Measurements from ENCODE around the gene MXRA7.

Gene MXRA7

GRCh38 chr17:76691379-76692191 lies 19.2 kb downstream of the MXRA7 start:
- no peak for DNase-seq

- no peak for DNase-seq
These were observed 20.0 kb downstream of the MXRA7 start for GRCh38 chr17:76690596-76691280.

DNA sequence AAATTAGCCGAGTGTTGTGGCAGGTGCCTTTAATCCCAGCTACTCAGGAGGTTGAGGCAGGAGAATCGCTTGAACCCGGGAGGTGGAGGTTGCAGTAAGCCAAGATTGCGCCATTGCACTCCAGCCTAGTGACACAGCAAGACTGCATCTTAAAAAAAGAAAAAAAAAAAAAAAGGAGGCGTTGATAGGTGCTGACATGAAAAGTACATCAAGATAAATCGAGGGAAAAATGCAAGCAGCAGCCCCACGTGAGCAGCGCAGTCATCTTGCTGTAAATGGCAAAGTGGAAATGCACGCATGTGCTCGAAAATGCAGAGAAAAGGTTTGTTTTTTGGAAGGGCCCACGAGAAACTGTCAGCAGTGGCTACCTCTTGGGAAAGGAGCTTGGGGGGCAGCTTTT lies 20.9 kb downstream of the MXRA7 start:
- no peak for DNase-seq

GRCh38 chr17:76688165-76688622 lies 22.6 kb downstream of the MXRA7 start:
- DNase-seq: no peak

GRCh38 chr17:76687298-76688164 lies 23.2 kb downstream of the MXRA7 start:
- DNase-seq: no peak

DNA sequence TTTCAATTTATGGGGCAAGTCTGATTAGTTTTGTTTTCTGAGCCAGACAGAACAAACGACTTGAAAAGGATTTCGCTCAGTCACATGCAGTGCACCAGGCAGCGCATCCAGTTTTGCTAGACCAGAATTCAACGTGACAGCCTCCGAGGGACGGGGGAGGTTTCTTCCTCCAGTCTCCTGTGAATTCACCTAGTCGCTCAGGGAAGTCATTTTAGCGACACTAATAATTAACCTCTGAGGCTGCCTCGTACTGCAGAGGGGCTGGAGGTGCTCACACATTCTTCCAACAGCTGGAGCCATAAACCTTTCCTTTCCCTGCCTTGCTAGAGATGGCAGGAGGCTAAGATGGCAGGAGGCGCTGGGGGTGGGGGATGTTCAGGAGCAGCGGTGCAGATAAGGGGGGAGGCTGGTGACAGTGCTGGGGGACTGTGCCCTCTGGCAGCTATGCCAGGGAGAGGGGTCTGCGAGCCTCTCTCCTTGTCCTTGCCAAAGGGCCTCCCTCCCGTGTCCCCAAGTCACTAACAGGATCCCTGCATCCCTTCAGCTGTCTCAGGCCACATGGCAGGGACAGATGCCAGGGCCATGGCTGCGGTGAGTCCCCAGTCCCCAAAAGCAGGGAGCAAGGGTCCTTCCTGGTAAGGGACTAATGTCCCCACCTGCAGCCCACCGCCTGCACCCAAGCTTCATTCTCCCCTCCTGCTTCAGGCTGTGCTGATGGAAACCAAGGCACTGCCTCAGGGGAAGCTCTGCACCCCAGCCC lies 24.0 kb downstream of the MXRA7 start:
- DNase-seq: no peak

- no peak for DNase-seq
These were observed 24.9 kb downstream of the MXRA7 start for GRCh38 chr17:76685846-76686245.

DNA sequence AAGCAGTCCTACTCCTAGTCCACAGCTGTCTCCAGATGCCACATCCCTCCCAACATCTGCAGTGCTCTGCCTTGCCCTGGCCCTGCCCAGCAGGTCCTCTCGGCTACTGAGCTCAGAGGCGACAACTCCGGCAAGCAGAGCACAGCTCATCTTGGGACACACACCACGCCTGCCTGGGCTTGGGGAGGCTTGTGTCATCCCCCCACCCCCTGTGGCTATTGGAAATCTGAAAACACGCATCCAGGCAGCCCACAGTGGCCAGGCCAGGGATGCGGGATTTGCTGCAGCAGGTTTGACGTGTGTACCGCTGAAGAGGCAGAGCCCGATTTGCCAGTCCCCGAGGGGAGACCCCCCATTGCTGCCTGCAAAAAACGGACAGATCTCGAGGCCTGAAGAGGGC lies 25.4 kb downstream of the MXRA7 start:
- no peak for DNase-seq

GRCh38 chr17:76684756-76685155 lies 26.0 kb downstream of the MXRA7 start:
- DNase-seq: no peak

DNA sequence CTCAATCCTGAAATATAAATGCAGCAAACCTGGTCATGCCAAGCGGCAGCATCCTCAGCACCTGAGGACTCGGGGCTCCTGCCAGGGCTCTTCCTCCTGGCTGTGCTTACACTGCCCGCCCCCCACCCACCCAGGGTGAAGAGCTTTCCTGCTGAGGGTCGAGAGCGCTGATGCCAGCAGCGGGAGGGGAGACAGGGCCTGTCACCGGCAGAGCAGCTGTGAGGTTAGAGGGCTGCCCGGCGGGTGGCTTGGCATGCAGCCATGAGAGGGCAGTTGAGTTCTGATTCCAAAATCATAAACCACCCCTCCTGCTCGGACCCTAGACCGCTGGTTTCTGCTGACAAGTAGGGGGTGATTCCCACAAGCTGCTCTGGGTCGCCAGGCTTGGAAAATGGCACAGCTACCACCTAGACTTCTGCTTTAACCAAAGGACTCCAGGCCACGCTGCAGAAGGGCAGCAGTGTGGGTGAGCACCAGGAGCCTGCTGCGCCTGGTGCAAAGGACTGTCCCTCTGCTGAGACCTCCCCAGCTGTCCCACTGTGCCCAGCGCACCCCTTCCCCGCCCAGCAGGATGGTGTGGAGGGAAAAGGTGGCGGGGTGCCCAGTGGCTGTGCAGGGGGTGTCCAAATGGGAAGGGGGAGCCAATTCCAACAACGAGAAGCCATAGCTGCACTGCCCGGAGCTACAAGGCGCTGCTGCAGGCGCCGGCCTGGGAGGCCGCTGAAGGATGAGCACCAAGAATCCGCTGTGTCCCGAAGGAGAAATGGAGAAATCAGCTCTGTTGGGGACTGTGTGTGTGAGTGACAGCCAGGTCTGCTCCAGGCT lies 26.6 kb downstream of the MXRA7 start:
- DNase-seq: no peak

GRCh38 chr17:76683011-76683755 lies 27.6 kb downstream of the MXRA7 start:
- no peak for DNase-seq

DNA sequence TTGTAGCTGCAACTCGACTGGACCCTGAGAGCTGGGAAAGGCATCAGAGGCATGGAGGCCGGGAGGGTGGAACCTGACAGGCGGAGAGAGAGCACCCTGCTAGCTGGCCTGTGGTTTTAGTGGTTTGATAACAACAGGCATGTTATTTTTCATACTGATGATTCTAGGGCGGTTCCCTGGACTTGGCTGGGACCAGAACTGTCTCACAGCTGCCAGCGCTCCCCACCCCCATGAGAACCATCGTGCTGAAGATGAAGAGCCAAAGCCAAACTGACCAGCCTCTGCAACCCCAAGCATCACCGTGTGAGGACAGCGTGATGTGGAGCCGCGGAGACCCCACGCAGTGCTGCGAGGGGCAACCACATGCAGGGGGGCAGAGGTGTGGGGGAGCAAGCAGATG lies 28.5 kb downstream of the MXRA7 start:
- no peak for DNase-seq

DNA sequence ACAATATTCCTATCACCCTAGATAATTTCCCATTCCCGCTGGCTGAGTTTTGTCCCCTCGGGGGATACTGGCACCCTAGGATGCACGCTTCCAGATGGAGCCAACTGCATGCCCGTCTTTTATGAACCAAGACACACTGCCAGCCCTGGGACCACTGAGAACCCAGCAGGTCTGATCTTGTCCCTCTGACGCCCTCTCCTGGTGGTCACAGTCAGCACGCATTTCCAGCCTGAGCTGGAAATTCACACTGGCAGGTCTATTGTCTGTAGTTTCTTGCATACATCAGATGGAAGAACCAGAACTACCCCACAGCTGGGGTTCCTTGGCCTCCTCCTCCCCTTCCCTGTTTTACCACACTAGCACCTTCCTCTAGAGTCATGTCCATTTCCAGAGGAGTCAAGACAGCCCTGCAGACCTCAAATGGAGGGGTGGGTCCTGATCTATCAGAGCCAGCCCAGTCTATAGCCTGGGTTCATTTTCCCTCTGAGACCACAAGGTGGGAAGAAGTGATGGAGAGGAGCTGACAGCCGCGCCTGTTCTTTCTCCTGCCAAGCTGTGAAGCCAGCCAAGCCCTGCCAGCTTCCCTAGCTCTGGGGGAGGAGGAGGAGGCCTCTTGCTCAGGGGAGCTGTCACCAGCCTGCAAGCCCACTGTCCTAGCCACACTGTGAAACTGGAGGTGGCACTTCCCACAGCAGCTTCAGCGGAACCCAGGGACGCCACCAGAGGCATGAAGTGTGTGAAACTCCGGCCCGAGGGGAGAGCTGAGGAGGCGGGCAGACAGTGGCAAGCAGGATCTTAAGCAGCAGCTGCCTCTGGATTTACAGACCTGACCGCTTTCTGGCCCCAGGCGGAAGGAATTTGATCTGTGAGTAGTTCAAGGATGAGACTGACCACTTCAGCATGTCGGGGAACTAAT lies 29.3 kb downstream of the MXRA7 start:
- peak; percentile 28 for DNase-seq

DNA sequence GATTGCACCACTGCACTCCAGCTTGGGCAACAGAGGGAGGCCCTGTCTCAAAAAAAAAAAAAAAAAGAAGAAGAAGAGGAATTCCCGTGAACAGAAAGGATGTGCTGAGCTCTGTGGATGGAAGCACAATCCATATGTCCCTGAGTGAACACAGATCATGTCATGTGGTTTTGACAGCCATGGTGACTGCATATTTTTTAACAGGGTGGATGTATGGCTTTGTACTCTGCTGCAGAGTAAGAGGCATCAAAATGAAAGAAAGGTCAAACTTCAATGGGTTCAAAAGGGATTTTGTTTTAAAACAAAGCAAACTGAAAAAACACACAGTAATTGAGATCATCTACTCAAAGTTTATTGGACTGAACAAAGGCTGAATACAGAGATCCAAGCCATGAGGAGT lies 31.5 kb downstream of the MXRA7 start:
- no peak for DNase-seq

- DNase-seq: no peak
These were observed 32.4 kb downstream of the MXRA7 start for GRCh38 chr17:76678330-76678729.

- no peak for DNase-seq
These were observed 33.4 kb downstream of the MXRA7 start for GRCh38 chr17:76677406-76677805.

DNA sequence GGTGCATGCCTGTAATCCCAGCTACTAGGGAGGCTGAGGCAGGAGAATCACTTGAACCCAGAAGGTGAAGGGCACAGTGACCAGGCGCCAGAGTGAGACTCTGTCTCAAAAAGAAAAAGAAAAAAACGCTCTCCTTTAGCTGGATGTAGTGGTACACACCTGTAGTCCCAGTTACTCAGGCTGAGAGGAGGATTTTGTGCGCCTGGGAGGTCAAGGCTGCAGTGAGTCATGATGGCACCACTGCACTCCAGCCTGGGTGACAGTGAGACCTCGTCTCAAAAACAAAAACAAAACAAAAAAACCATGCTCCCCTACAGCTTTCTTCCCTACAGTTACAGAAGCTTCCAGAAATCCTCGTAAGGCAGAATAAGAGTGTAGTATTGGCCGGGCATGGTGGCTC lies 34.1 kb downstream of the MXRA7 start:
- no peak for DNase-seq

GRCh38 chr17:76675648-76676047 lies 35.1 kb downstream of the MXRA7 start:
- DNase-seq: no peak

GRCh38 chr17:76674600-76674999 lies 36.2 kb downstream of the MXRA7 start:
- DNase-seq: no peak

DNA sequence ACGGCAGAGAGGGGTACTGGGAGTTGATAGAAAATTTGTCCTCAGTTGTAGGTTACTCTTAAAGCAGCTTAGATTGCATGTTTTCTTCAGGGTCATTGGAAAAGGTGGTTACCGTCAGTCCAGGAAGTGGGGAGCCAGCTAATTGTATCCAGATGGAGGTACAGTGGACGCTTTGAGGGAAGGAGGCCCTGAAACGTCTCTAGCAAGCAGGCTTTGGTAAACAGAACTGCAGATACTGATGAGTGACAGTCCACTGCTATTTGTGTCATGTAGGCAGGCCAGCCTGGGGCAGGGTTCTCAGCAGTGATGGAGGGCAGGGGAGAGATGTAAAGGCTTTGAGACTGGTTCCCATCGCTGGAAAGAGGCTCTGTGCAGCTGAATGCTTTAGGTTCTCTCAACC lies 37.0 kb downstream of the MXRA7 start:
- no peak for DNase-seq

Data from NCI-H2081 treated with DMSO at 0.1 percent for 48 hours (cell line).